ENCODE results near the gene CNOT9. TPM values are rescaled to one million over a fixed set of nuclear protein-coding genes. Genes with fewer than 3 reads are reported as not detected.

The CNOT9 gene
- polyA plus RNA-seq, 3 donors = 14.5 to 21.5 (median 18.4) TPM

GRCh38 chr2:218626369-218626768 lies 57.7 kb downstream of the CNOT9 start:
- H4K20me1 ChIP-seq (ENCODE audit: insufficient read depth, low read length) = no peaks in the 10 kb centered on the region
- intact Hi-C loops (cut with micrococcal nuclease) = no loop called here
- no peak for DNase-seq
- Mint-ChIP-seq H3K4me1 (peaks cover 19% of the 10 kb centered on the region), H3K9me3 (peaks cover 0 to 1% (median 0%) of the 10 kb centered on the region in 7 donors), H3K27me3 (ENCODE audit: low read depth in 3 of 3) (peaks cover 0 to 3% (median 1%) of the 10 kb centered on the region in 3 donors), H3K27ac (no peak overlapping the region), H3K36me3 (no peaks in the 10 kb centered on the region), H3K4me3 (no peak overlapping the region)
- no peaks in the 10 kb centered on the region for H3K36me3 ChIP-seq (replicated peaks in 1 of 2; ENCODE audit: control insufficient read depth in 1 of 2, insufficient read depth in 2 of 2, low read length in 2 of 2)
- WGBS (ENCODE audit: insufficient coverage) = 89% methylated on average over 2 of the region's 4 CpGs
- peaks cover 18% of the 10 kb centered on the region in 2 donors for H3K4me1 ChIP-seq (ENCODE audit: control insufficient read depth in 1 of 2, insufficient read depth in 2 of 2, low read length in 2 of 2)
- no peaks in the 10 kb centered on the region for H3K27me3 ChIP-seq (ENCODE audit: control insufficient read depth in 2 of 2, insufficient read depth in 2 of 2, low read length in 2 of 2)
- H3K4me3 ChIP-seq (replicated peaks in 1 of 3; ENCODE audit: low read depth in 2 of 3, low read length in 3 of 3) = no peak overlapping the region
- H3K79me2 ChIP-seq (ENCODE audit: insufficient read depth, low read length) = no peaks in the 10 kb centered on the region
- no peak overlapping the region for H3K27ac ChIP-seq (ENCODE audit: low read depth in 1 of 2, low read length in 2 of 2)
- no peak overlapping the region for H3K4me2 ChIP-seq (replicated peaks; ENCODE audit: extremely low read depth, low read length, poor library complexity, severe bottlenecking)
- H2AFZ ChIP-seq (ENCODE audit: insufficient read depth, low read depth, low read length, poor library complexity, severe bottlenecking) = no peak overlapping the region
- H3K9ac ChIP-seq (ENCODE audit: insufficient read depth, low read length, poor library complexity, severe bottlenecking) = no peak overlapping the region
- no peaks in the 10 kb centered on the region for H3K9me3 ChIP-seq (replicated peaks in 1 of 2; ENCODE audit: control insufficient read depth in 1 of 2, insufficient read depth in 1 of 2, low read length in 2 of 2)
- no peak for TF ChIP-seq CTCF (IDR thresholded peaks at IDR 0.05)

DNA sequence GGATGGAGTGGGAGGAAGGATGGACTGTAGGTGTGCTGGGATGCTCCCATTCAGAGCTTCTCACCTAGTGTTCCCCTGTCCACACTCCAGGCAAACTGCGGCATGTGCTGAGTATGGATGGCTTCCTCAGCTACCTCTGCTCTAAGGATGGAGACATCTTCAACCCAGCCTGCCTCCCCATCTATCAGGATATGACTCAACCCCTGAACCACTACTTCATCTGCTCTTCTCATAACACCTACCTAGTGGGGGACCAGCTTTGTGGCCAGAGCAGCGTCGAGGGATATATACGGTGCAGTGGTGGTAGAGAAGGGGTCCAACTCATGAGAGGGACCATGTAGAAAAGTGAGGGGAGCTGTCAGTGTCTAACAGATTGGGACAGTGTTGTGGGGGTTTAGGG lies 59.3 kb downstream of the CNOT9 start:
- Histone ChIP-seq H3K27ac (ENCODE audit: low read depth in 1 of 2, low read length in 2 of 2) (no peak overlapping the region), H3K79me2 (ENCODE audit: insufficient read depth, low read length) (no peaks in the 10 kb centered on the region), H3K4me1 (ENCODE audit: control insufficient read depth in 1 of 2, insufficient read depth in 2 of 2, low read length in 2 of 2) (peaks cover 12 to 13% of the 10 kb centered on the region in 2 donors), H3K27me3 (ENCODE audit: control insufficient read depth in 2 of 2, insufficient read depth in 2 of 2, low read length in 2 of 2) (no peaks in the 10 kb centered on the region), H4K20me1 (ENCODE audit: insufficient read depth, low read length) (no peaks in the 10 kb centered on the region), H2AFZ (ENCODE audit: insufficient read depth, low read depth, low read length, poor library complexity, severe bottlenecking) (no peak overlapping the region), H3K9ac (ENCODE audit: insufficient read depth, low read length, poor library complexity, severe bottlenecking) (no peak overlapping the region), H3K4me2 (replicated peaks; ENCODE audit: extremely low read depth, low read length, poor library complexity, severe bottlenecking) (no peak overlapping the region), H3K36me3 (replicated peaks in 1 of 2; ENCODE audit: control insufficient read depth in 1 of 2, insufficient read depth in 2 of 2, low read length in 2 of 2) (no peaks in the 10 kb centered on the region), H3K9me3 (replicated peaks in 1 of 2; ENCODE audit: control insufficient read depth in 1 of 2, insufficient read depth in 1 of 2, low read length in 2 of 2) (no peaks in the 10 kb centered on the region), H3K4me3 (replicated peaks in 1 of 3; ENCODE audit: low read depth in 2 of 3, low read length in 3 of 3) (no peak overlapping the region)
- no peak for TF ChIP-seq CTCF (IDR thresholded peaks at IDR 0.05)
- peak overlapping the region in 1 of 7 donors; percentile 62 for H3K27ac Mint-ChIP-seq
- H3K4me1 Mint-ChIP-seq = peaks cover 10% of the 10 kb centered on the region
- no peaks in the 10 kb centered on the region for H3K36me3 Mint-ChIP-seq
- WGBS (ENCODE audit: insufficient coverage) = 100% methylated on average over 3 of the region's 4 CpGs
- H3K4me3 Mint-ChIP-seq = no peak overlapping the region
- peaks cover 0 to 3% (median 1%) of the 10 kb centered on the region in 3 donors for H3K27me3 Mint-ChIP-seq (ENCODE audit: low read depth in 3 of 3)
- no peak for DNase-seq
- intact Hi-C loops (cut with micrococcal nuclease) = no loop called here
- peaks cover 0 to 1% (median 0%) of the 10 kb centered on the region in 7 donors for H3K9me3 Mint-ChIP-seq
